ENCODE measurements around the gene APBA3.

The APBA3 gene

GRCh38 chr19:3751236-3751635, 10.3 kb downstream of the APBA3 start:
- H3K27me3 Mint-ChIP-seq, result no peaks in the 10 kb centered on the region
- H3K36me3 Mint-ChIP-seq (ENCODE audit: low read depth), result peaks cover 11% of the 10 kb centered on the region
- no peak overlapping the region for H3K27ac Mint-ChIP-seq
- H3K4me3 Mint-ChIP-seq, result no peak overlapping the region
- H3K4me1 Mint-ChIP-seq (ENCODE audit: low read depth), result peaks cover 8% of the 10 kb centered on the region
- H3K9me3 Mint-ChIP-seq, result no peaks in the 10 kb centered on the region

DNA sequence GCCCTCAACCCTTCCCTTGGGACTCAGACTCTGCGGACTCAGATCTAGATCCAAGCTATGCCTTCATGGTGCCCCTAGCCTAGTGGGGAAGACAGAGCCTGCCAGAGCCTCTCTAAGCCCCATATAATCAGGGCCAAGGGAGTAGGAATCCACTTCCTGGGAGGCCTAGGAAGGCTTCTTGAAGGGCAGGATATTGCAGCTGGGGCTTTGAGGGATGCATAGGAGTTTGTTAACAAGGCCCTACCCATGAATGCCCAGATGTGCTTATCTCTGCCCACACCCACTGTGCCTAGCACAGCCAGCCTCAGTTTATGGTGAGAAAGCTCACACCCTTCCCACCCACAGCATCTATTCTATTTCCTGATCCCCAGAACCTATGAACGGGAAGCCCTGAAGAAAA, 11.3 kb downstream of the APBA3 start:
- no peak overlapping the region for H3K27ac Mint-ChIP-seq
- no peak overlapping the region for H3K4me3 Mint-ChIP-seq
- H3K9me3 Mint-ChIP-seq, result no peaks in the 10 kb centered on the region
- peaks cover 11% of the 10 kb centered on the region for H3K36me3 Mint-ChIP-seq (ENCODE audit: low read depth)
- no peaks in the 10 kb centered on the region for H3K27me3 Mint-ChIP-seq
- peaks cover 4% of the 10 kb centered on the region for H3K4me1 Mint-ChIP-seq (ENCODE audit: low read depth)

- no peaks in the 10 kb centered on the region for H3K27me3 Mint-ChIP-seq
- H3K9me3 Mint-ChIP-seq, result no peaks in the 10 kb centered on the region
- H3K27ac Mint-ChIP-seq, result no peak overlapping the region
- H3K4me3 Mint-ChIP-seq, result no peak overlapping the region
- H3K36me3 Mint-ChIP-seq (ENCODE audit: low read depth), result peaks cover 11% of the 10 kb centered on the region
- H3K4me1 Mint-ChIP-seq (ENCODE audit: low read depth), result no peaks in the 10 kb centered on the region
These were observed 12.5 kb downstream of the APBA3 start for GRCh38 chr19:3748965-3749364.

GRCh38 chr19:3746371-3747056, 15.0 kb downstream of the APBA3 start:
- Mint-ChIP-seq H3K4me3 (no peak overlapping the region), H3K4me1 (ENCODE audit: low read depth) (no peaks in the 10 kb centered on the region), H3K27me3 (no peaks in the 10 kb centered on the region), H3K36me3 (ENCODE audit: low read depth) (peaks cover 11% of the 10 kb centered on the region), H3K27ac (no peak overlapping the region), H3K9me3 (no peaks in the 10 kb centered on the region)

GRCh38 chr19:3745363-3746045, 16.0 kb downstream of the APBA3 start:
- H3K9me3 Mint-ChIP-seq, result no peaks in the 10 kb centered on the region
- no peaks in the 10 kb centered on the region for H3K27me3 Mint-ChIP-seq
- no peak overlapping the region for H3K4me3 Mint-ChIP-seq
- peaks cover 8% of the 10 kb centered on the region for H3K36me3 Mint-ChIP-seq (ENCODE audit: low read depth)
- no peak overlapping the region for H3K27ac Mint-ChIP-seq
- H3K4me1 Mint-ChIP-seq (ENCODE audit: low read depth), result no peaks in the 10 kb centered on the region

DNA sequence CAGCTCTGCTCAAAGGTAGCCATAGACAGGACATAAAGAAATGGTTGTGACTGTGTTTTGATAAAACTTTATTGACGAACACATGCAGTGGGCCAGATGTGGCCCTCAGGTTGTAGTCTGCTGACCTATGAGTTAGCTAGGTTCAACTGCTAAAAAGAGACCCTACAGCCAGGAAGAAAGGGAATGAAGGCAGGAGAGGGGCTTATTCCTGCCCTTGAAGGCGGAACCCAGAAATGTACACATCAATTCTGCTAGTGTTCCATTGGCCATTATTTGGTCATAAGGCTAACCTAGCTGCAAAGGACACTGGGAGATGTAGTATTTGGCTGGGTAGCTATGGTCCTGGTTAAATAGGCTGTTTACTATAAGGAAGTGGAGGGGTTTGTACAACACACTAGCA, 18.0 kb downstream of the APBA3 start:
- Mint-ChIP-seq H3K9me3 (no peaks in the 10 kb centered on the region), H3K36me3 (ENCODE audit: low read depth) (no peaks in the 10 kb centered on the region), H3K27ac (no peak overlapping the region), H3K27me3 (no peaks in the 10 kb centered on the region), H3K4me1 (ENCODE audit: low read depth) (peaks cover 12% of the 10 kb centered on the region), H3K4me3 (no peak overlapping the region)

- H3K4me3 Mint-ChIP-seq, result no peak overlapping the region
- H3K27ac Mint-ChIP-seq, result no peak overlapping the region
- no peaks in the 10 kb centered on the region for H3K9me3 Mint-ChIP-seq
- no peaks in the 10 kb centered on the region for H3K27me3 Mint-ChIP-seq
- no peaks in the 10 kb centered on the region for H3K36me3 Mint-ChIP-seq (ENCODE audit: low read depth)
- peaks cover 18% of the 10 kb centered on the region for H3K4me1 Mint-ChIP-seq (ENCODE audit: low read depth)
These were observed 21.1 kb downstream of the APBA3 start for GRCh38 chr19:3740431-3740830.

GRCh38 chr19:3738477-3739220, 22.8 kb downstream of the APBA3 start:
- no peaks in the 10 kb centered on the region for H3K27me3 Mint-ChIP-seq
- H3K9me3 Mint-ChIP-seq, result no peaks in the 10 kb centered on the region
- H3K4me1 Mint-ChIP-seq (ENCODE audit: low read depth), result peaks cover 18% of the 10 kb centered on the region
- H3K36me3 Mint-ChIP-seq (ENCODE audit: low read depth), result no peaks in the 10 kb centered on the region
- no peak overlapping the region for H3K27ac Mint-ChIP-seq
- no peak overlapping the region for H3K4me3 Mint-ChIP-seq

DNA sequence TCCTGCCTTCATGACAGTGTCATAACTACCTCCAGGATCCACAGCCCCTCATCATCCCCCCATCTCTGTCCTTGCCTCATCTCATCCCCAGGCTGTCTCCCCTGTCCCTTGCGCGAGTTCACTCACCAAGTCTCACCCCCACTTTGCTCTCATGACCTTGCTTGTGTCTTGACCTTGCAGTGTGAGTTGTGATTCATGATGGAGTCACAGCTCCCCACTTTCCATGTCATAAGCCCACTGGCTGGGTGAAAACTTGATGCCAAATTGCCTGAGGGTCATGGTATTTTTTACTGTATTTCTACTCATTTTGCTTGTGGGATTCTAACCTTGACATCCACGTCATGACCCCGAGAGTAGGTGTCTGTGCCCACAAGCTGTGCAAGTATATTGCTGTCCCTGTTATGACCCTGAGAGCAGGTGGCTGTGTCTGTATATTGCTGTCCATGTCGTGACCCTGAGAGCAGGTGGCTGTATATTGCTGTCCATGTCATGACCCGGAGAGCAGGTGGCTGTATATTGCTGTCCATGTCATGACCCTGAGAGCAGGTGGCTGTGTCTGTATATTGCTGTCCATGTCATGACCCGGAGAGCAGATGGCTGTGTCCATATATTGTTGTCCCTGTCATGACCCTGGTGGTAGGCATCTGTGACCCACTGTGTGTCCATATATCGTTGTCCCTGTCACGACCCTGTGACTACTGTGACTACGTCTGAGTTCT, 23.8 kb downstream of the APBA3 start:
- Mint-ChIP-seq H3K27ac (no peak overlapping the region), H3K27me3 (no peaks in the 10 kb centered on the region), H3K36me3 (ENCODE audit: low read depth) (no peaks in the 10 kb centered on the region), H3K9me3 (no peaks in the 10 kb centered on the region), H3K4me3 (no peak overlapping the region), H3K4me1 (ENCODE audit: low read depth) (peaks cover 18% of the 10 kb centered on the region)

- peaks cover 18% of the 10 kb centered on the region for H3K4me1 Mint-ChIP-seq (ENCODE audit: low read depth)
- no peak overlapping the region for H3K4me3 Mint-ChIP-seq
- H3K27ac Mint-ChIP-seq, result no peak overlapping the region
- no peaks in the 10 kb centered on the region for H3K9me3 Mint-ChIP-seq
- H3K27me3 Mint-ChIP-seq, result no peaks in the 10 kb centered on the region
- H3K36me3 Mint-ChIP-seq (ENCODE audit: low read depth), result no peaks in the 10 kb centered on the region
These were observed 25.3 kb downstream of the APBA3 start for GRCh38 chr19:3736106-3736724.

DNA sequence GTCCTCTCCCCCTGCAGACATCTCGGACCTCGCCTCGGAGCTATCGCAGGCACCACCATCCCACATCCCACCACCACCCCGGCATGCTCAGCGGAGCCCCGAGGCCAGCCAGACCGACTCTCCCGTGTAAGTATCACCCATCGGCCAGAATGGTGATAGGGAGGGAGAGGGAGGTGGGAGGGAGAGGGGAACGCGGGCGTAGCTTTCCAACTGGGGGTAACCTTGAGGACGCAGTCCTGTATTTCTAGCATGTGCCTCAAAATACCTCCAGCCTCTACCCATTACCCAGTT, 27.2 kb downstream of the APBA3 start:
- Mint-ChIP-seq H3K27me3 (no peaks in the 10 kb centered on the region), H3K9me3 (no peaks in the 10 kb centered on the region), H3K36me3 (ENCODE audit: low read depth) (no peaks in the 10 kb centered on the region), H3K4me1 (ENCODE audit: low read depth) (peaks cover 11% of the 10 kb centered on the region), H3K4me3 (no peak overlapping the region), H3K27ac (no peak overlapping the region)

- Mint-ChIP-seq H3K4me1 (ENCODE audit: low read depth) (peaks cover 6% of the 10 kb centered on the region), H3K27ac (no peak overlapping the region), H3K27me3 (no peaks in the 10 kb centered on the region), H3K36me3 (ENCODE audit: low read depth) (no peaks in the 10 kb centered on the region), H3K9me3 (no peaks in the 10 kb centered on the region), H3K4me3 (no peak overlapping the region)
These were observed 27.8 kb downstream of the APBA3 start for GRCh38 chr19:3733549-3734309.

GRCh38 chr19:3732108-3732507, 29.4 kb downstream of the APBA3 start:
- no peaks in the 10 kb centered on the region for H3K27me3 Mint-ChIP-seq
- no peak overlapping the region for H3K27ac Mint-ChIP-seq
- H3K36me3 Mint-ChIP-seq (ENCODE audit: low read depth), result no peaks in the 10 kb centered on the region
- no peaks in the 10 kb centered on the region for H3K9me3 Mint-ChIP-seq
- H3K4me1 Mint-ChIP-seq (ENCODE audit: low read depth), result no peaks in the 10 kb centered on the region
- no peak overlapping the region for H3K4me3 Mint-ChIP-seq

DNA sequence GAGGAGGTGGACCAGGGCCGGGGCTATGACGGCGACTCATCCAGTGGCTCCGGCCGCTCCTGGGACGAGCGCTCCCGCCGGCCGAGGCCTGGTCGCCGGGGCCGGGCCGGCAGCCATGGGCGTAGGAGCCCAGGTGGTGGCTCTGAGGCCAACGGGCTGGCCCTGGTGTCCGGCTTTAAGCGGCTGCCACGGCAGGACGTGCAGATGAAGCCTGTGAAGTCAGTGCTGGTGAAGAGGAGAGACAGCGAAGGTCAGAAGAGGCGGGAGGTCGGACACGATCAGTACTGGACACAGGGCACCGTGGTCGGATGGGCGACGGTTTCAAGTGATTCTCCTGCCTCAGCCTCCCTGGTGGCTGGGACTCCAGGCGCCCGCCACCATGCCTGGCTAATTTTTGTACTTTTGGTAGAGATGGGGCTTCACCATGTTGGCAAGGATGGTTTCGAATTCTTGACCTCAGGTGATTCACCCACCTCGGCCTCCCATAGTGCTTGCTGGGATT, 31.0 kb downstream of the APBA3 start:
- H3K27ac Mint-ChIP-seq, result no peak overlapping the region
- no peaks in the 10 kb centered on the region for H3K9me3 Mint-ChIP-seq
- no peaks in the 10 kb centered on the region for H3K4me1 Mint-ChIP-seq (ENCODE audit: low read depth)
- no peaks in the 10 kb centered on the region for H3K36me3 Mint-ChIP-seq (ENCODE audit: low read depth)
- H3K27me3 Mint-ChIP-seq, result no peaks in the 10 kb centered on the region
- no peak overlapping the region for H3K4me3 Mint-ChIP-seq
